Muscle layer of colon (tissue), 2 donors: Measurements from ENCODE around the gene CEP112.

Experiments
- H3K27ac ChIP-seq: one replicate; pipeline ENCODE4 v1.7.0; 2013; ENCODE audit warnings: low read depth, mild to moderate bottlenecking, low read length, moderate library complexity
- H3K27me3 ChIP-seq, 2 donors: one replicate each; pipeline ENCODE4 v1.7.0; 2013; ENCODE audit warnings: low read length in 2 of 2, mild to moderate bottlenecking in 2 of 2; ENCODE audit not compliant: insufficient read depth in 2 of 2, control insufficient read depth in 1 of 2
- H3K36me3 ChIP-seq: one replicate; pipeline ENCODE4 v1.7.0; 2013; ENCODE audit warnings: mild to moderate bottlenecking, low read length; ENCODE audit not compliant: insufficient read depth
- H3K4me1 ChIP-seq: one replicate; pipeline ENCODE4 v1.7.0; 2013; ENCODE audit warnings: mild to moderate bottlenecking, low read length; ENCODE audit not compliant: insufficient read depth
- H3K4me3 ChIP-seq, 2 donors: one replicate each; pipeline ENCODE4 v1.7.0; 2013; ENCODE audit warnings: low read length in 2 of 2, low read depth in 1 of 2, mild to moderate bottlenecking in 1 of 2, moderate library complexity in 1 of 2
- H3K9ac ChIP-seq: one replicate; pipeline ENCODE4 v1.7.0; 2013; ENCODE audit warnings: low read length
- H3K9me3 ChIP-seq: one replicate; pipeline ENCODE4 v1.7.0; 2013; ENCODE audit warnings: mild to moderate bottlenecking, low read length
- donor health status: abdominal sarcoma.
- donor health status: Adenocarcinoma of cecum.

The CEP112 gene

DNA sequence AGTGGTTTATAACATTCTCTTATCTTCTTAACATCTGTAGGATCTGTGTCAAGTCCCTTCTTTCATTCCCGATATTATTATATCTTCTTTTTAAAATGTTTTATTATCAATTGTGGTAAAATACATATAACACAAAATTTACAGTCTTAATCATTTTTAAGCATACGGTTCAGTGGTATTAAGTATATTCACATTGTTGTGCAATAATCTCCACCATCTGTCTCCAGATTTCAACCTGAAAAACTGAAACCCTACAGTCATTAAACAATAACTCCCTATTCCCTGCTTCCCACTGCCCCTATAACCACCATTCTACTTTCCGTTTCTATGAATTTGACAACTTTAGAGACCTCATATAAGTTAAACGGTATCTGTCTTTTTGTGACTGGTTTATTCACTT, 45.5 kb downstream of the CEP112 start:
- H3K27me3 ChIP-seq = no peaks in the 10 kb centered on the region
- no peaks in the 10 kb centered on the region for H3K9me3 ChIP-seq
- H3K4me3 ChIP-seq = no peak overlapping the region
- no peaks in the 10 kb centered on the region for H3K36me3 ChIP-seq
- no peaks in the 10 kb centered on the region for H3K4me1 ChIP-seq
- H3K27ac ChIP-seq = no peak overlapping the region
- no peak overlapping the region for H3K9ac ChIP-seq

DNA sequence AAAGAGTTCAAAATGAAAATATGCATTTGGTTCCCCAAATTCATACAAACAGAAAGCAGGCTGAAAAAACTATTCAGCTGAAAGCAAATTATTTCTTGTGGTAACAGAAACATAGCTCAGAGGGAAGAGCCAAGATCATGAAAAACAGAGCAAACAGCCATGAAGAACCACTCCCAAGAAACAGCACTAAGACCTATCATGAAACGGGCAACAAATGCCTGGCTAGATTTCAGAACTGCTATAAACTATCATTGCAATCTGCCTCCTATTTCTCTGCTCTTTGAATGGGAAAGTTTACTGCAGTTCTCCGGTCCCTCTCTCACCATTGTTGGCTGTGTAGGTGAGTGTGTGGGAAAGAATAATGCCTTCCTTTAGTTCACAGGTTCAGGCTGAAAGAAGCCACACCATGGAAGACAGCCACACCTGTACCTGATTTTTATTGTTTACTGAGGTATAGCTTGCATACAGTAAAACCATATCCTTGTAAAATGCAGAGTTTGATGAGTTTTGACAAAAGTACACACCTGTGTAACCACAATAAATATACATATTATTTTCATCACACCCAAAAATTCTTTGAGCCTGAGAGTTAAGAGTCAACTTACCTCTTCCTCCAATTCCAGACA, 48.2 kb downstream of the CEP112 start:
- no peak overlapping the region for H3K9ac ChIP-seq
- H3K4me3 ChIP-seq = no peak overlapping the region
- no peak overlapping the region for H3K27ac ChIP-seq
- H3K27me3 ChIP-seq = no peaks in the 10 kb centered on the region
- H3K9me3 ChIP-seq = no peaks in the 10 kb centered on the region
- H3K4me1 ChIP-seq = no peaks in the 10 kb centered on the region
- H3K36me3 ChIP-seq = no peaks in the 10 kb centered on the region

DNA sequence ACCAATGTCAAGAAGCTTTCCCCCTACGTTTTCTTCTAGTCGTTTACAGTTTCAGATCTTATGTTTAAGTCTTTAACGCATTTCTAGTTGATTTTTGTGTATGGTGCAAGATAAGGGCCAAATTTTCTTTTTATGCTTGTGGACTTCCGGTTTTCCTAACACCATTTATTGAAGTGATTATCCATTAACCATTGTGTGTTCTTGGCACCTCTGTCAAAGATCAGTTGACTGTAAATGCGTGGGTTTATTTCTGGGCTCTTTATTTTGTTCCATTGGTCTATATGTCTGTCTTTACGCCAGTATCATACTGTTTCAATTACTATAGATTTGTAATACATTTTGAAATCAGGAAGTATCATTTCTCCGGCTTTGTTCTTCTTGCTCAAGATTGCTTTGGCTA, 49.5 kb downstream of the CEP112 start:
- H3K9me3 ChIP-seq = no peaks in the 10 kb centered on the region
- no peaks in the 10 kb centered on the region for H3K4me1 ChIP-seq
- no peaks in the 10 kb centered on the region for H3K36me3 ChIP-seq
- H3K27me3 ChIP-seq = no peaks in the 10 kb centered on the region
- no peak overlapping the region for H3K9ac ChIP-seq
- no peak overlapping the region for H3K27ac ChIP-seq
- no peak overlapping the region for H3K4me3 ChIP-seq

DNA sequence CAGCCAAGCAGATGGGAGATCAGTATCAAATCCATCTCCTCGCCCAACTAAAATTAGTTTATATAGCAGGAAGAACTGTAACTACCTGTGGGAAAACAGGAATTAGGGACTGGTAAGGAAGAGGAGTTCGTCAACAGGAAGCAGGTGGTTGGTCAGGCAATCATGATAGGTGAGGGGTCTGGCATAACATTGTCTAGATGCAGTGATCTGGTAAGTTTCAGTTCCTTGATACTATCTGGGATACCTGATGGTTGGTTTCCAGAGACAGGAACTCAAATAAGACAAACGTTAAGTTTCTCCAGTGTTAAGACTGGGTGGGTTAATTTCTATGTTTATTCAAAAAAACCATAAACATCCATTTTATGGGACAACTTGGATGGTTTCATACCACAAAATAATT, 53.8 kb downstream of the CEP112 start:
- H3K27ac ChIP-seq = no peak overlapping the region
- no peaks in the 10 kb centered on the region for H3K27me3 ChIP-seq
- no peaks in the 10 kb centered on the region for H3K9me3 ChIP-seq
- no peak overlapping the region for H3K9ac ChIP-seq
- no peaks in the 10 kb centered on the region for H3K4me1 ChIP-seq
- no peak overlapping the region for H3K4me3 ChIP-seq
- no peaks in the 10 kb centered on the region for H3K36me3 ChIP-seq

DNA sequence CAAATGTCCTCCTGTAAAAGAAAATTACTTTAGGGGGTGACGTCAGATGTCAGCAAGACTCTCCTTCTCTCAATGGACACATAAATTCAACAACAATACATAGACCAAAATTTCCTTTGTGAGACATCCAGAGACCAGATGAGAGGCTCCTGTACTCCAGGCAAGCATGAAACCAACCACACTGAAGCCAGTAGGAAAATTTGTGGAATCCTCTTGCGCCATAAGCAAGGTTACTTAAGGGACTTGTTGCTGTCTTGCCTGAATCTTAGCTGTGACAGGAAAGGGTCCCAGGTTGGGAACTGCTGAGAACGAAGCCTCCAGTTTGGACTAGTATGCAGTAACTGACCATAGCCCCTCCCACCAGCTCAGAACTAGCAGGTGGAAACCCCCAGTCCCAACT, 56.0 kb downstream of the CEP112 start:
- H3K4me3 ChIP-seq = no peak overlapping the region
- no peaks in the 10 kb centered on the region for H3K9me3 ChIP-seq
- H3K27me3 ChIP-seq = no peaks in the 10 kb centered on the region
- H3K4me1 ChIP-seq = no peaks in the 10 kb centered on the region
- no peak overlapping the region for H3K9ac ChIP-seq
- no peak overlapping the region for H3K27ac ChIP-seq
- H3K36me3 ChIP-seq = no peaks in the 10 kb centered on the region

DNA sequence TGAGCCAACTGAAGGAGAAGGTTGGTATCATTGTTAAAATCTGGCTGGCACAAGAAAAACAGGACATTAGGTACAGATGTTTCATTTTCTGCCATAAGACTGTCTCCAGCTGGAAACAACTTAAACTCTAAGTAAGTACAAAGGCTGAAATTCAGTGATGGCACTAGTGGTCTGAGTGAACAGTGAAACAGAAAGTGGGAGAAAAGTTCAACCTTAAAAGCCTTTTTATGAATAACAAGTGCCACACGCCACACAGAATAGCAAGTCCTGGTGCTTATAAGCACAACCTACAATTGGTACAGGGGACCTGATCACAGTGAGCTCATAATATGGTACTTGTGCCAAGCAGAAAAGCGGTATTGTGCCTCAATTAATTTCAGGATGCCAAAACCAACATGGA, 56.7 kb downstream of the CEP112 start:
- Histone ChIP-seq H3K36me3 (no peaks in the 10 kb centered on the region), H3K9ac (no peak overlapping the region), H3K27me3 (no peaks in the 10 kb centered on the region), H3K4me1 (no peaks in the 10 kb centered on the region), H3K27ac (no peak overlapping the region), H3K9me3 (no peaks in the 10 kb centered on the region), H3K4me3 (no peak overlapping the region)

DNA sequence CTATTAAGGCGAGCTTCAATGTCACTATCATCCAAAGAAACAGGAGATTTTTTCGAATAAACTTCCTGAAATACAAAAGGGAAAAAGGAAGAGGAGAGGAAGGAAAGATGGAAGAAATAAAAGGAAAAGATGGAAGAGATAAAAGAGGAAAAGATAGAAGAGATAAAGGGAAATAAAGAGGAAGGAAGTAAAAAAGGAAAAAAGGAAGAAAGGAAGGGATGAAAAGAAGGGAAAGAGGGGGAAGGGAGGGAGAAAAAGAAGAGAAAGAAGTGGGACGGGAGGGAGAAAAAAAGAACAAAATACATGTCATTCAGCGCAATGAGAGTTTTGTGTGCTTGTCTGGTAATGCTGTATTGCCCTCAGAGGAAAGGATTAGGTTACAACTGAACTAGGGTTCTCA, 62.2 kb downstream of the CEP112 start:
- H3K27ac ChIP-seq = no peak overlapping the region
- no peak overlapping the region for H3K9ac ChIP-seq
- no peaks in the 10 kb centered on the region for H3K36me3 ChIP-seq
- H3K27me3 ChIP-seq = no peaks in the 10 kb centered on the region
- H3K4me1 ChIP-seq = no peaks in the 10 kb centered on the region
- no peaks in the 10 kb centered on the region for H3K9me3 ChIP-seq
- no peak overlapping the region for H3K4me3 ChIP-seq

DNA sequence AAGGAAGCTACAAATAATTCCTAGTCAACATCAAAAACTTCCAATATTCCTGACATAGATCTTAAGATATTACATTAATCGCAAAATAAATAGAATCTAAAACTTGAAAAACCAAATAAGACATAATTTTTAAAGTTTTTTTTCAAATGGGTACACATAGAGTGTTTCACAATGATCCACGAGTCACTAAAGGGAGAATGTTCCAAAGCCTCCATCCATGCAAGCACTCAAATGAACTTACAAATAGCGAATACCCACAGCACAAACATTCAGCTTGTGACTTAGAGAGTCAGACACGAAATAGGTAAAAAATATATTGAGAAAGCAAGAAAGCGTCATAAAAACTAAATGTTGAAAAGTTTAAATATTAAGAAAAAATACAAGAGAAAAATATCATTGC, 65.7 kb downstream of the CEP112 start:
- Histone ChIP-seq H3K27me3 (no peaks in the 10 kb centered on the region), H3K4me1 (no peaks in the 10 kb centered on the region), H3K36me3 (peaks cover 6% of the 10 kb centered on the region), H3K27ac (no peak overlapping the region), H3K9ac (no peak overlapping the region), H3K4me3 (no peak overlapping the region), H3K9me3 (no peaks in the 10 kb centered on the region)

DNA sequence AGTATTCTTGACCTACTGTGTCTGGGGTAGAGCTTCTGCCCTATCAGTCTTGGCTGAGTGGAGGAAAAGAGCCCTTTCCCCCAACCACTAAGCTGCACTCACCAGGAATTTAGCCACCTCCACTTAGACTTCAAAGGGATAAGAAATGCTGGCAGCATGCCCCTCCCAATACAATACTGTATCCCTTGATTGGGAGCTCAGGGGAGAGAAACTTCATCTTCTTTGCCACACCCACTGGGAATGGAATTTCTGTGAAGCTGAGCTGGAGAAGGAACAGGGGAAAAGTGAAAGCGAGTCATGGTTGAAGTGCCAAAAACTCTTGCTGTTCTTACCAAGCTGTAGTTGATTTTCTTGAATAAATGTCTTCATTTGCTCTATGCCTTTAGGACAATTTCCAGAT, 68.8 kb downstream of the CEP112 start:
- Histone ChIP-seq H3K9me3 (no peaks in the 10 kb centered on the region), H3K4me1 (no peaks in the 10 kb centered on the region), H3K27ac (no peak overlapping the region), H3K36me3 (peaks cover 6% of the 10 kb centered on the region), H3K9ac (no peak overlapping the region), H3K4me3 (no peak overlapping the region), H3K27me3 (no peaks in the 10 kb centered on the region)

DNA sequence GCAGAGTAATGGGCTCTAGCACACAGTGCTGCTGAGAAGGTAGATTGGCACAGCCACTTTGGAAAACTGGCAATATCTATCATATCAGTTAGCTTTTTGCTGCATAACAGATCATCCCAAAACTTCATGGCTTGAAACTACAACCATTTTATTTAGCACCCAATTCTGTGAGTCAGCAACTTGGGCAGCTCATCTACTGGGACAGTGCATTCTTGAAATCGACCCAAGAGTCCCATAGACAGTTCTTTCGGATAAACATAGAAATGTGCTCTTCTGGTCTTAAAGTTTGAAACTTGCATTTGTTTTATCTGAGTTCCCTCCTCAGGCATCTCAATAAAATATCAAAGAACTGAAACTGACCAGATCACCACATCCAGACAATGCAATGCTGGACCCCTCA, 76.7 kb downstream of the CEP112 start:
- Histone ChIP-seq H3K4me3 (no peak overlapping the region), H3K27me3 (no peaks in the 10 kb centered on the region), H3K9me3 (no peaks in the 10 kb centered on the region)

DNA sequence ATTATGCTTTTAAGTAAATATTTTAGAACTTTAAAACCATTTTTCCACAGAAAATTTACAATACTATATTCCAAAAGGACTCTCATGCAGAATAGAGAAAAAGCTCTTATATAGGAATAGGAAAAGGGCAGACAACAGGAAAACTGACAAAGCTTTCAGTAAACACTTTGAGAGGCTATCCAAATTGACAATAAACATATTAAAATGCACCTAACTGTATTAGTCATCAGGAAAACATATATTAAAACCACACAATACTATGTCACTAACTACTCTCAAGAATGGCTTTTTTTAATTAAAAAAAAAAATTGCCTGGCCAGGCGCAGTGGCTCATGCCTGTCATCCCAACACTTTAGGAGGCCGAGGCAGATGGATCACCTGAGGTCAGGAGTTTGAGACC, 77.3 kb downstream of the CEP112 start:
- H3K36me3 ChIP-seq = no peaks in the 10 kb centered on the region
- no peak overlapping the region for H3K4me3 ChIP-seq
- H3K27me3 ChIP-seq = no peaks in the 10 kb centered on the region
- H3K9ac ChIP-seq = no peak overlapping the region
- H3K27ac ChIP-seq = no peak overlapping the region
- no peaks in the 10 kb centered on the region for H3K4me1 ChIP-seq
- no peaks in the 10 kb centered on the region for H3K9me3 ChIP-seq

More for the DNA sequence above, 76.7 kb downstream of the CEP112 start:
- H3K27ac ChIP-seq = no peak overlapping the region
- no peaks in the 10 kb centered on the region for H3K4me1 ChIP-seq
- no peak overlapping the region for H3K9ac ChIP-seq
- no peaks in the 10 kb centered on the region for H3K36me3 ChIP-seq

DNA sequence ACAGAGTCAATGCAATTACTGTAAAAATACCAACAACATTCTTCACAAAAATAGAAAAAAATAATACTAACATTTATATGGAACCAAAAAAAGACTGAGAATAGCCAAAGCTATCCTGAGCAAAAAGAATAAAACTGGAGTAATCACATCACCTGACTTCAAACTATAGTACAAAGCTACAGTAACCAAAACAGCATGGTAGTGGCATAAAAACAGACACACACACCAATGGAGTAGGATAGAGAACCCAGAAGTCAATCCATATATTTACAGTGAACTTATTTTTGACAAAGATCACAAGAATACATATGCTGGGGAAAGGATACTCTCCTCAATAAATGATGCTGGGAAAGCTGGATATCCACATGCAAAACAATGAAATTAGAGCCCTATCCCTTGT, 84.2 kb downstream of the CEP112 start:
- Histone ChIP-seq H3K9me3 (no peaks in the 10 kb centered on the region), H3K4me1 (no peaks in the 10 kb centered on the region)

More for the DNA sequence above, 84.2 kb downstream of the CEP112 start:
- no peaks in the 10 kb centered on the region for H3K27me3 ChIP-seq
- no peak overlapping the region for H3K4me3 ChIP-seq
- H3K9ac ChIP-seq = no peak overlapping the region
- no peak overlapping the region for H3K27ac ChIP-seq
- no peaks in the 10 kb centered on the region for H3K36me3 ChIP-seq
